AG20443 (cell line): ENCODE data around the gene GET3.
"Not testable (repeated sequence)": the region's sequence is repeated elsewhere in the genome, so short reads cannot be mapped to it uniquely, and the experiment has no call there.

Source experiments
- DNase-seq: peaks from one replicate; pipeline ENCODE4 v3.0.0; 2012; ENCODE audit warnings: low spot score, mixed read lengths

GET3 gene

DNA sequence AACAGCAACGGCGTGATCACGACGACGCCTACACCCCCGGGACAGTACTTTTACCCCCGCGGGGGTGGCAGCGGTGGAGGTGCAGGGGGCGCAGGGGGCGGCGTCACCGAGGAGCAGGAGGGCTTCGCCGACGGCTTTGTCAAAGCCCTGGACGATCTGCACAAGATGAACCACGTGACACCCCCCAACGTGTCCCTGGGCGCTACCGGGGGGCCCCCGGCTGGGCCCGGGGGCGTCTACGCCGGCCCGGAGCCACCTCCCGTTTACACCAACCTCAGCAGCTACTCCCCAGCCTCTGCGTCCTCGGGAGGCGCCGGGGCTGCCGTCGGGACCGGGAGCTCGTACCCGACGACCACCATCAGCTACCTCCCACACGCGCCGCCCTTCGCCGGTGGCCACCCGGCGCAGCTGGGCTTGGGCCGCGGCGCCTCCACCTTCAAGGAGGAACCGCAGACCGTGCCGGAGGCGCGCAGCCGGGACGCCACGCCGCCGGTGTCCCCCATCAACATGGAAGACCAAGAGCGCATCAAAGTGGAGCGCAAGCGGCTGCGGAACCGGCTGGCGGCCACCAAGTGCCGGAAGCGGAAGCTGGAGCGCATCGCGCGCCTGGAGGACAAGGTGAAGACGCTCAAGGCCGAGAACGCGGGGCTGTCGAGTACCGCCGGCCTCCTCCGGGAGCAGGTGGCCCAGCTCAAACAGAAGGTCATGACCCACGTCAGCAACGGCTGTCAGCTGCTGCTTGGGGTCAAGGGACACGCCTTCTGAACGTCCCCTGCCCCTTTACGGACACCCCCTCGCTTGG lies 55.0 kb downstream of the GET3 start:
- DNase-seq = no peak

DNA sequence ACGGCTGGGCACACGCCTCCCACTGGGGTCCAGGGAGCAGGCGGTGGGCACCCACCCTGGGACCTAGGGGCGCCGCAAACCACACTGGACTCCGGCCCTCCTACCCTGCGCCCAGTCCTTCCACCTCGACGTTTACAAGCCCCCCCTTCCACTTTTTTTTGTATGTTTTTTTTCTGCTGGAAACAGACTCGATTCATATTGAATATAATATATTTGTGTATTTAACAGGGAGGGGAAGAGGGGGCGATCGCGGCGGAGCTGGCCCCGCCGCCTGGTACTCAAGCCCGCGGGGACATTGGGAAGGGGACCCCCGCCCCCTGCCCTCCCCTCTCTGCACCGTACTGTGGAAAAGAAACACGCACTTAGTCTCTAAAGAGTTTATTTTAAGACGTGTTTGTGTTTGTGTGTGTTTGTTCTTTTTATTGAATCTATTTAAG lies 55.6 kb downstream of the GET3 start:
- no peak for DNase-seq

DNA sequence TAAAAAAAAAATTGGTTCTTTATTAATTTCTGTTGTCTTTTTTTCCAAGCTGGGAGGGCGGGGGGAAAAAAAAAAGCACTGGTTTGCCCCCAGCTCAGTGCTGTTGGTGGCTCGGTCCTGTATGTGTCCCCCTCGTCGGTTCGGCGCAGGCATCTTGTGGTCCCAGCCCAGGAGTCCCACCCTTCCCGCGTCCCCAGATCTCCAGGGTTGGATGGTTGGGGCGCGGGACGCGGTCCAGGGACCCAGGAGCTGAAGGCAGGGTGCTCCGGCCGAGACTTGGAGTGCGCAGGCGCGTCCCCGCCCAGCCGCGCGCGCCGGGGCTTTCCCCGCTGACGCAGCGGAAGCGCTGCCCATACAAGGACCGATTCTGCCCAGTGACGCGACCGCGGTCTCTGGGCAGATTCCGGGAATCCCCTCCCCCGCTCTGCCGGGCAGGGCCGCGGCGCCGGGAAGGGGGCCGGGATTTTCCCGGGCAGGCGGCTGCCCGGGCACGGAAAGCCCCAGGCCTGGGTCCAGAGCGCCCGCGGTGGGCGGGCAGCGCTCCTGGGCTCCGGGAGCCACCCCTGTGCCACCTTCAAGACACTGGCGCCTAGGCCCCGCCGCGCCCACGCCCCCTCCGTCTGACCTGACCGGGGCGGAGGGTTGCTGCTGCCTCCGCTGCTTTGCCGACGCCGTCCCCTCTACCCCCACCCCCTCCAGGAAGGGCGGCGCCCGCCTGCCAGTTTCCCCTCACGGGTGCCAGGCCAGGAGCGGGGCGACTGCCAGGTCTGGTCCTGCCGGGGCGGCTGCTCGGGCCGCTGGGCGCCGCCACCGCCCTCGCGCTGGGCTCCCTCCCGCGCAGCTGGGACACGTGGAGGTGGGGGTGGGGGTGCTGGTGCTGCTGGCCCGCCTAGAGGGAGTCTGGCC lies 56.2 kb downstream of the GET3 start:
- DNase-seq = peak; percentile 94

DNA sequence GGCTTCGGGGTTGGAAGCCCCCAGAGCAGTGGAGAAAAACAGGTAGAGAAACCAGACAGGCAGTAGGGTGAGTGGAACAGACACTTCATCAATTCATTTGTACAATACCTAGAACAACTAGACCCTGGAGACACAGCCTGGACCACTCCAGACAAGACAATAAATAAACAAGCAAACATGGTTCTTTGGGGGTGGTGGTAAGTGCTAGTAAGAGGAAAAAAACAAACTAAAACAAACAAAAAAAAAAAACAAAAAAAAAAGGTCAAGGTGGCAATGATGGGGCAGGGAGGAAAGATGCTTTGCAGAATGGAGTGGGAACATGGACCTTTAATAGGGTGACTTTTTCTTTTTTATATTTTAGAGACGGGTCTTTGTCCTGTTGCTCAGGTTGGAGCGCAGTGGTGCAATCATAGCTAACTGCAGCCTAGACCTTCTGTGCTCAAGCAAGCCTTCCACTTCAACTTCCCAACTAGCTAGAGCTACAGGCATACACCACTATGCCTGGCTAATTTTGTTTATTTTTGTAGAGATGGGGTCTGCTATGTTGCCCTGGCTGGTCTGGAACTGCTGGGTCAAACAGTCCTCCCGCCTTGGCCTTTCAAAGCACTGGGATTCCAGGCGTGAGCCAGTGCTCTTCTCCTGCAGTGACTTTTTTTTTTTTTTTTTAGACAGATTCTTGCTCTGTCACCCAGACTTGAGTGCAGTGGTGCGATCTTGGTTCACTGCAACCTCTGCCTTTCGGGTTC lies 57.1 kb downstream of the GET3 start:
- DNase-seq = no peak

DNA sequence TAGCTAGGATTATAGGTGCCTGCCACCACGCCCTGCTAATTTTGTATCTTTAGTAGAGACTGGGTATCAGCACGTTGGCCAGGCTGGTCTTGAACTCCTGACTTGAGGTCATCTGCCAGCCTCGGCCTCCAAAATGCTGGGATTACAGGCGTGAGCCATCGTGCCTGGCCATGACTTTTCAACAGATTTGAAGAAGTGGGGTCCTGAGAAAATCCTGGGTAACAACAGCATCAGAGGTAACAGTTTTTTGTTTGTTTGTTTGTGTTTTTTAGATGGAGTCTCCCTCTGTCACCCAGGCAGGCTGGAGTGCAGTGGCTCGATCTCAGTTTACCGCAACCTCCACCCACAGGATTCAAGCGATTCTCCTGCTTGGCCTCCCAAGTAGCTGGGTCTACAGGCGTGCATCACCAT lies 57.7 kb downstream of the GET3 start:
- DNase-seq = no peak

DNA sequence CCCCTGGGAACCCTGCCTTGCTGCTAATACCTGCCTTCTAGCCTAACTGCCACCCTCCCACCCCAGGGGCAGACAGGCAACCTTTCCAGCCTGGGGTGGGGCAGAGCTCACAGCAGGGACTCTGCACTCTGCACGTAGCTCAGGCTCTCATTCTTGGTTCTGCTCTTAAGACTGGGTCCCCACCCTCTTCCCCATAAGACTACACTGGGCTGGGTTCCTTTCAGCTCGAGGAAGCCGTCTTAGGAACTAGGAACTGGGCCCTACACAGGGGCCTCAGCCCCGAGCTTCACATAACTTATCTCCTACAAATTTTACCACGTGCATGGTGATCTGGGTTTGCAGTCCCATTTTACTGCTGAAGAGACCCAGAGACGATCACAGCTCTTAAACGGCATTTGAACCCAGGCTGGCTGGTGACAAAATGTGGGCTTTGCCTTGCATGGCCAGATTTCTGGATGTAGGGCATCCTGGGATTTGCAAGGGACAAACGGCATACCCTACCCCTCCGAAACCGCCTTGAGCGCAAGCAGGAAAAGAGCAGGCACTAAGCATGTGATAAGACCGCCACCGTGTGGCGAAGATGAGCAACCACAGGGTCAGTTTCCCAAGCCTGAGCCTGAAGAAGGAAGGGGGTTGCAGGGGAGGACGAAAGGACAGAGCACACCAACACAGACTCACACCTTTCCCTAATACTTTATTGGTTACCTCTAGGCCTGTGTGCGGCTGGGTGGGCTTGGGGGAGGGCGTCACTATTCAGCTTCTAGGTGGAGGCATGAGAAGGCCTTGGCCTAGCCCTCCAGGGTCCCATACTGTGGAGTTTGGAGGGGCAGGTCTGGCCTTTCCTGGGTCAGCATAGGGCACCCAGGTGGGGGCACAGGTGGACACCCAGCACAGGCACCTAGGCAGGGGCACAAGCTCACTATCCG lies 59.1 kb downstream of the GET3 start:
- peak; percentile 67 for DNase-seq

DNA sequence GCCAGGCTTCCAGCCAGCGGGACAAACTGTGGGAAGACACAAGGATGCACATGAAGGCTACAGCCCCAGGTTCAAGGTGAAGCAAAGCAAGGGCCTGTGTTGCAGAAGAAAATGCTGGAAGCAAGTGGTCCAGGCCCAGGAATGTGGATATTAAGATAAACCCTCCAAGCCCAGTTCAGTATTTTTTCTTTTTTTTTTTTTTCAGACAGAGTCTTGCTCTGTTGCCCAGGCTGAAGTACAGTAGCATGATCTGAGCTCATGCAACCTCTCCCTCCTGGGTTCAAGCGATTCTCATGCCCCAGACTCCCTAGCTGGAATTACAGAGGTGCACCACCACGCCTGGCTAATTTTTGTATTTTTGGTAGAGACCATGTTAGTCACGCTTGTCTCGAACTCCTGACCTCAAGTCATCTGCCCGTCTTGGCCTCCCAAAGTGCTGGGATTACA lies 59.9 kb downstream of the GET3 start:
- DNase-seq = no peak

DNA sequence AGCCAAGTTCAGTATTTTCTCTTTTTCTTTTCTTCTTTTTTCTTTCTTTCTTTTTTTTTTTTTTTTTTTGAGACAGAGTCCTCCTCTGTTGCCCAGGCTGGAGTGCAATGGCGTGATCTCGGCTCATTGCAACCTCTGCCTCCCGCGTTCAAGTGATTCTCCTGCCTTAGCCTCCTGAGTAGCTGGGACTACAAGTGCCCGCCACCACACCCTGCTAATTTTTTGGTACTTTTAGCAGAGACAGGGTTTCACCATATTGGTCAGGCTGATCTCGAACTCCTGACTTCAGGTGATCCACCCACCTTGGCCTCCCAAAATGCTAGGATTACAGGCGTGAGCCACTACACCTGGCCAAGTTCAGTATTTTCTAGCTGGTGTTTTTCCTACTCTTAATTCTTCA lies 60.3 kb downstream of the GET3 start:
- DNase-seq = not testable (repeated sequence)
